ENCODE results near the gene PEX11A.

The PEX11A gene

DNA sequence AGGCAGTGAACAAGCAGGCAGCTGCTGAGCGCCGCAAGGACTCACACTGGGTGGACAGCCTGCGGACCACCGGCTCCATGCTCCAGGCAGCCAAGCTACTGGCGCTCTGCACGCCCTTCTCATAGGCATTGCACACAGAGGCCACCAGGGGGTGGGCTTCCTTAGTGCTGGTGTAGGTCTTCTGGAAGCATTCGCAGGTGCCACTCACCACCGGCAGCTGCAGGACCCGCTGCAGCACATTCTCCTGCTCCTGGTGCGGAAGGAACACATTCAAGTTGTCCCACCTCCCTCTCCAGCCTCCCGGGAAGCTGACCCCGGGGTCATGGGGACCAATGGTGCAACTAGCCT is 17.4 kb downstream of the PEX11A start:
- no peak for DNase-seq

- no peak for DNase-seq
Measured at GRCh38 chr15:89672221-89673164, 18.1 kb downstream of the PEX11A start.

DNA sequence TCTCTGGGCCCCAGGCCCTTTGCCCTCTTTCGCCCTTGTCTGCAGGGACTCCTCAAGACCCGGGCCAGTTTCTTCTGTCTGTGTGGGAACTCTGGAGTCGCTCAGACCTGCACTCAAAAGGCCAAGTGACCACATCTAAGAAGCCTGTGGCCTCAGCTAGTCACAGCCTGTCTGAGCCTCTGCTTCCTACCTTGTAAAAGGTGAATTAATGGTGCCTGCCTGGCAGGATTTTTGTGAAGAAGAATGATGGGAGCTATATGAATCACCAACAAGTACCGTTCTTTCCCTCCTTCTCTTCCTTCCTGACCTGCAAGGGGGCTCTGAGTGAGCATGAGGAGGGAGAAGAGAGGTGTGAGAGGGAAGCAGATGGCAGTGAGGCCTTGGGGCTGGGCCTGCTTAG is 18.9 kb downstream of the PEX11A start:
- no peak for DNase-seq

DNA sequence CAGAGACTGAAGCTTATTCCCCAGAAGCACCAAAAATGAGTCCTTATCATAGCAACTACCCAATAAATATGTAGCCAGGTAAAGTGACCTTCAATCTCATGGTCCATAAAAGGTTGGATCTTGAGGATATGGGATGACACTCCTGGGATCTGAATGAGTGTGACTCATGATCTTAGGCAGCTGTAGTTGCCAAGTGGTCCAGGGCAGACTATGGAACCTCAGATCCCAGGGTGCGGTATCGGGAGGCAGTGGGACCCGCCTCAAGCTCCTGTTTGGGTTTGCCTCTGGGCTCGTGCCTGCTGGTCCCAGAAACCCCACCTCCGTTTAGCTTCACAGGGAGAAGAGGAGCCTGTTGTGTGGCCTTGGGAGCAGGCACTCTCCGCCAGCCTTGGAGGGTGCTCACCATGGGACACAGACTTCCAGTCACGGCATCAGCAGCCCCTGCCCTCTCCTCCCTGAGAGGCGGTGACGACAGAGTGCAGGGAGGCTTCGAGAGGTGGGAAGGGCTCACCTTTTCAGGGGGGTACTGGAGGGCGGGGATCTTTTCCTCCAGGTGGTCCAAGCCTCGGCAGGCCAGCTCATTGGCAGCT is 19.5 kb downstream of the PEX11A start:
- DNase-seq: no peak

- no peak for DNase-seq
Measured at GRCh38 chr15:89669941-89670340, 20.6 kb downstream of the PEX11A start.

DNA sequence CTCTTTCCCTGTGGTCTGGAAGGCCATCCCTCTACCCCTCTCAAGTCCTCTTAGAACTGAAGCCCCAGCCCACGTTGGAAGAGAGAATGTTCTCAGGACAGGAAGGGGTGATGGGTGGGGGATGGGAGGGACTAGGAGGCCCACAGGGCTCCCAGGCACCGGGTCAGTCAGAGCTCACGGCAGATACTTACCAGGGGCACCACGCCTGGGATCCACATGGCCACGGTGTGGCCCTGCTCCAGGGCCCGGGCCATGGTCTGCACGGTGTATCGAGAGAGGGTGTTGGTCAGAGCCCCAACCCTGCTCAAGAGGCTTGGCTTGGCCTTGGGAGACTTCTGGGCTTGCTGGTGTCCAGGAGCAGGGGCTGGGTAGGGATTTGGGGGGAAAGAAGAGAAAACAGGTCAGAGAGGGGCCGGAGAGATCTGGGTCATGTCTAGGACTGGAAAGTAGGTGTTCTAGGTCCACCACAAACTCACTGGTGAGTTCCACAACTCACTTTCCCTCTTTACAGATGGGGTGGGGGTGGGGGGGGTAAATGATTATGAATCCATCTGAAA is 21.2 kb downstream of the PEX11A start:
- no peak for DNase-seq

DNA sequence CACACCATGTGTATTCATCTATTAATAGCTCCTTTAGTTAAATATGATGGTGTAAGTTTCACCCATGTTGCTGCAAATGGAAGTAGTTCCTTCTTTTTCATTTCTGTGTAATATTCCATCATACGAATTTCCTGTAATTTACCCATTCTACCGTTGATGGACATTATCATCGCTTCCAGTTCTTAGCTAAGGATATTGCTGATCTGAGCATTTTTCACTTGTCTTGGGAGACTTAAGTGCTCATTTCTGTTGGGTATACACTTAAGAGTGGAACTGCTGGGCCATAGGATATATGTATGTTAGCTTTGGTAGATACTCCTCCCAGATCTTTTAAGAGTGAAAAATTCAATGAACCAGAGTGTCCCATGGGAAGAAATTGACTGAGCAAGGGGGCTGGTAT is 22.4 kb downstream of the PEX11A start:
- no peak for DNase-seq

DNA sequence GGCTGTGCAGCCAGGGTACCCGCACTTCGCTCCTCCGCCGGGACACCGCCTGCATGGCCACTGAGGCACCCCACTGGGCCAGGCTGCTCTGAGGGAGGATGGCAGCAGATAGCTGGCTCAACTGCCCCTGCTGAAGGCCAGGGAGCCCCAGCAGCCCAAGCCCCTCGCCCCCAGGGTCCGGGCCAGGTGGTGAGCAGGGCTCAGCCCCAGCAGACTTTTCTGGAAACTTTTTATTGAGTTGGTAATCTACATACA is 22.9 kb downstream of the PEX11A start:
- no peak for DNase-seq

DNA sequence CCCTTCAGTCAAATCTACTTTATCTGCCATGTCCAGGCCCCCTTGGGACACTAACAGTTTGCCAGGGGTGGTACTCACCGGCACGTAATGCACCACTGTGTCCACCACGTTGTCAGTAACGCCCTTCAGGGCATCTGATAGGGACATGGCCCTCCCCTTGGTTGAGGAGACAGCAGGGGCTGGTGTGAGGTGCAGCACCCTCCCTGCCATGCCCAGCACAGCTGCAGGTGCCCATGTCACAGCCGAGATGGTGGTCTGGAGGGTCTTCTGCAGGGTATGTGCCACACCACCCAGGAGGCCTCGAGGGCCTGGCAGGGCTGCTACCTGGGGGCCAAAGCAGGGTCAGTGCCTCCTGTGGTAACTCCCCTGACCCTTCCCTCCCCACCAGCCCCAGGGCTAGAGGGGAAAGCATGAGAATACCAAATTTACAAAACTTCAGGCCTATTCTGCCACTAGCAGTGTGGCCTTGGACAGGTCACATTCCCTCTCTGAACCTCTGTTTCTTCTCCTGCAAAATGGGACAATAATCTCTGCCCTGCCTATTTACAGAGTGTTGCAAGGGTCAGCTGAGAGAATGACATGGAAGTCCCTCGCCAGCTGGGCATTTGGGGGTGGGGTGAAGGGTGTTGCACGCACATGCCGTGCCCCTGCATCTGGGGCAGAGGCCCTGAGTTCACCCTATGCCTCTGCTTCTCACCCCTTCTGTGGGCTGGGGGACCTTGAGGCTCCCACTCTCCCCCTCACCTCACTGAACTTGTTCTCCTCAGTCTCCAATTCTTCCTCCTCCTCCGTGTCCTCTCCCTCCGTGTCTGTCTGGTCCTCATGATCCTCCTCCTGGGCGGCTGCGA is 23.5 kb downstream of the PEX11A start:
- no peak for DNase-seq

DNA sequence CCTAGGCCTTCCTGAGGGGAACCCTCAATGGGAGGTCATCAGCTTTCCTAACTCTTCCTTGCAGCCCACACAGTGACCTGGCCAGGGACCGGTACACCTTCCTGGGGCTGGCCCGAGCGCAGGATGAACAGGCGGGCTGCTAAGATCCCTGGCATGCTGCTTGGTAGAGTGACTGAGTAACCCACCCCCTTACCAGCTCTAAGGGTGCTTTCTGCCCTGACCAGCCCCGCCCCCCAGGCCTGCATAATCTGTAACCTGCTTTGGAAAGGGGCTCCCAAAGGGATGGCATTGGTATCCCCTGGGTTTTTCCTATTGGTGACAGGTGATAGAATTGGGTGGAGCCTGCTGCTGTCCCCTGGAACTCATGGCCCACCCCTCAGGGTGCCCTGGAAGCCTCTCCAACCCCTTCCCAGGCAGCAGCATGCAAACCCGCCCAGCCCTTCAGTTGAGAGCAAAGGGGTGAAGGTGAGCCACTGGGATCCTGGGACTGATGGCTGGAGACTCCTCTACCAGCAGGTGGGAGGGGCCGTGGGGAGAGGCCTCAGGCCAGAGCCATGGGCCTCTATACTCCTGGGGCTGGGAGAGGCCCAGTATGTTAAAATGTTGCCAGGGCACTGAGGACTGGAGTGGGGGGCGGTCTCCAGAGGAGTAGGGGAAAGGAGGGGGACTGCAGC is 24.2 kb downstream of the PEX11A start:
- DNase-seq: no peak

GRCh38 chr15:89665449-89666181 is 24.9 kb downstream of the PEX11A start:
- DNase-seq: no peak

DNA sequence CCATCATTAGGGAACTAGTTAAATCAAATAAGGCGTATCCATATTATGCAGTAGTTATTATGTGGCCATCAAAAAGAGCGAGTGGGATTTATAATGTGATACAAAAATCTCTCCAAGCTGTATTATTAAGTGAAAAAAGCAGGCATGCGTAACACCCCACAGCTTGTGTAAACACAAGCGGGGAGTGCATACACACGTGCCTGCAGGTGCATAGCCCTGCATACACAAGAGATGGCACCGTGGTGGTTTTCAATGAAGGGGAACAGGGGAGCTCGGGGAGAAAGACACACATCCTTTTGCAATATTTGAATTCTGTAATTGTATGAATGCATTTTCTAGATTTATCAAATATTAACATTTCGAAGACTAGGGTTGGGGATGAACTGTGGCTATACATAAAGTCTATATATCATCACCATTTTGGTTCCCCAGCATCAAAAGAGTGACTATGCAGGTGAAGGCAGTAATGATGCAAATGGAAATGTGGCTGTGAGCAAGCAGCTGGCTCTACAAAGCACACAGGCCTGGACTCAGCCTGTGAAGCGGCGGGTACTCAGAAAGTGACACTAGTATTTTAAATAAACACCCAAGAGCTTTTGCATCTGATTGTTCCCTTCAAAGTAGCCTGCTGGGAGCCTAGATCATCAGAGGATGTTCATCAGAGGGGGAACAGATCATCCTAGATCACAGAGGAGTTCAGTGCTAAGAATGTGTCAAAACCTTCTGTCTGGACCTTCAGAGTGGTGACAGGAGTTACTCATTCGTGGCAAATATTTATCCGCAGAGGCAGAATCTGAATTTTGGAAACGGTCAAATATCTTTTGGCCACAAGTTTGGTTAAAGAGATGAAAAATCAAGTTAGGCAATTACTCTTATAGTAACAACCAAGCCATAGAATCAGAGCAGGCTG is 25.9 kb downstream of the PEX11A start:
- DNase-seq: no peak

- DNase-seq: no peak
Measured at GRCh38 chr15:89662893-89663626, 27.5 kb downstream of the PEX11A start.

GRCh38 chr15:89660556-89660955 is 30.0 kb downstream of the PEX11A start:
- DNase-seq: no peak

- no peak for DNase-seq
Measured at GRCh38 chr15:89659295-89659694, 31.3 kb downstream of the PEX11A start.

- no peak for DNase-seq
Measured at GRCh38 chr15:89657686-89658200, 32.8 kb downstream of the PEX11A start.

DNA sequence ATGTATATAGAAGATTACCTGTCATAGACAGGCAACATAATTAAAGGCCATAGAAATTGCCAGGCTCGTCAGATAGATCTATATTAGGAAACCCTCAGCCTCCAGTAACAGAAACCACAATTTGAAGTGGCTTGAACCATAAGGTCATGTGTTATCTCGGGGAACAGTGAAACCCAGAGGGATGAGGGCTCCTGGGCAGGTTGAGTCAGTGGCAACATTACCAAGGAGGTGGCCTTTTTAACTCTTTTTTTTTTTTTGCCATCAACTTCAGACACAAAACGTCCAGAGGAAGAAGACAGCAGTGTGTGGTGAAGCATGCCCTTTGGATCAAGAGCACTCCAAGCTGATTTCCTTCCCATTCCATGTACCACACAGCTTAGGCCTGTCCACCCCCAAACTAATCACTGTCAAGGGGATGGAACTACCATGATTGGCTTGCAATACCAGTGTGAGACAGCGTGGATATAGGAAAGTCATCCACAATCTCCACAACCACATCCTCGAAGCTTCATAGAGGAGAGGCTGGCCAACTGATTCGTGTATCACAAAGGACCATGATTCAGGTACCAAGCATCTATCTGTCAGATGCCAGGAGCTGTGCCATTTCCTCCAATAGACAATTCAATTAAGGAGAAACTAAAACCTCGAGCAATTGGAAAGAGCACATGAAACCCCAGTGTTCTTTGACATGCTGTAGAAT is 34.3 kb downstream of the PEX11A start:
- DNase-seq: no peak

DNA sequence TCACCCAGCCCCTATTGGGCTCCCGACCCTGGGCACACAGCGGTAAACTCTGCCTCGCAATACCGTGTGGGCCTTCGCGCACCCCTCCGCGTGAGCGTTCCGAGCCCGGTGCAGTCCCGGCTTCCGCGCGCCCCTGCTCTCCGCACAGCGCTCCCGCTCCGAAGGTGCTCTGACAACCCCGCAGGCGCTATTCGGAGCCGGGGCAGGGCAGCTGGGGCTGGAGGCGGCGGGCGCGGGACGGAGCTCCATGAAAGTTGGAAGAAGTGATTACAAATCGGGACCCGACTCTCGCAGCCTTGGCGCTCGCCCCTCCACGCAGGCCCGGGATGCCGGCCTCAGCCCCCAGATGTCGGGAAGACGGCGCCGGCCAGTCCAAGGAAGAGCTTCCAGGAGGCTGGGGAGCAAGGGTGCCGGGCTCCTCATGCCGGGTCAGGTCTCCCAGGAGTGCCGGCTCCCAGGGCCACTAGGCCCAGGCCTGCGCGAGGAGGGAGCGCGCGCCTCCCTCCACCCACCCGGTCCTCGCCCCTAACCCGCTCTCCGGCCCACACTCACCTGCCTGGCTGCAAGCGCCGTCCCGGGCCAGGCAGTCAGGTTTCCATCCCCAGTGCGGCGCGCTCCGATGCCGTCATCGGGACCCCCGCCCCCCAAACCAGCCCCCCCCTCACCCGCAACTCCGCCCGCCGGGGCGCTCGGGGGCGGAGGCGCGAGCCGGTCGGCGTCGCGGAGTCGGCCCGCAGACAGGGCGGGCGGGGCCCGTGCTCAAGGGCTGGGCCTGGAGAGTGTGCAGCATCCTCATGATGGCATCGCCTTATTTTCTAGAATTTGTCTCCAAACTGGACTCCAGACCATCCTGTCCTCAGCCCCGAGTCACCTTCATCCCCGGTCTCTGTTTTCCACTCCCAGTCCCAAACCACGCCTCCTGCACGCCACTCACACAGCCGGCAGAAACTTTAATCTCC is 35.4 kb downstream of the PEX11A start, which contains the start of gene KIF7:
KIF7 (minus strand) TSS at position 621 of the 959 bp plus-strand sequence. CDS start 2,537 bp downstream, outside the sequence.
- no peak for DNase-seq
